ENCODE data around the gene GRPR. TPM values are rescaled to one million over a fixed set of nuclear protein-coding genes. Genes with fewer than 3 reads are reported as not detected.
"Not testable (repeated sequence)": the region's sequence is repeated elsewhere in the genome, so short reads cannot be mapped to it uniquely, and the experiment has no call there.

Gene GRPR
- polyA plus RNA-seq, 1 donor = 0.80 TPM

GRCh38 chrX:16138108-16138427 lies 14.7 kb downstream of the GRPR start:
- no peak for DNase-seq

- DNase-seq = no peak
Measured at GRCh38 chrX:16140448-16140847, 17.1 kb downstream of the GRPR start.

GRCh38 chrX:16140983-16141382 lies 17.6 kb downstream of the GRPR start:
- no peak for DNase-seq

GRCh38 chrX:16141422-16142245 lies 18.3 kb downstream of the GRPR start:
- no peak for DNase-seq

- no peak for DNase-seq
Measured at GRCh38 chrX:16142246-16142558, 18.8 kb downstream of the GRPR start.

- DNase-seq = no peak
Measured at GRCh38 chrX:16143968-16144367, 20.6 kb downstream of the GRPR start.

GRCh38 chrX:16144420-16144819 lies 21.1 kb downstream of the GRPR start:
- no peak for DNase-seq

GRCh38 chrX:16145093-16145492 lies 21.7 kb downstream of the GRPR start:
- DNase-seq = not testable (repeated sequence)

GRCh38 chrX:16145656-16146055 lies 22.3 kb downstream of the GRPR start:
- DNase-seq = no peak

- no peak for DNase-seq
Measured at GRCh38 chrX:16148896-16149295, 25.5 kb downstream of the GRPR start.

- DNase-seq = no peak
Measured at GRCh38 chrX:16155581-16156096, 32.3 kb downstream of the GRPR start.

GRCh38 chrX:16156692-16157331 lies 33.4 kb downstream of the GRPR start:
- no peak for DNase-seq

- no peak for DNase-seq
Measured at GRCh38 chrX:16160729-16161128, 37.4 kb downstream of the GRPR start.

GRCh38 chrX:16161173-16161572 lies 37.8 kb downstream of the GRPR start:
- not testable (repeated sequence) for DNase-seq

- no peak for DNase-seq
Measured at GRCh38 chrX:16162391-16162790, 39.0 kb downstream of the GRPR start.

GRCh38 chrX:16164748-16165147 lies 41.4 kb downstream of the GRPR start:
- no peak for DNase-seq

- no peak for DNase-seq
Measured at GRCh38 chrX:16167181-16167580, 43.8 kb downstream of the GRPR start, which contains the start of gene MAGEB17. Gene MAGEB17 (plus strand): TSS chrX:16167481. CDS start chrX:16170383, 2,902 bp downstream.

GRCh38 chrX:16171039-16171438 lies 47.7 kb downstream of the GRPR start:
- no peak for DNase-seq

GRCh38 chrX:16171944-16172343 lies 48.6 kb downstream of the GRPR start:
- no peak for DNase-seq

- DNase-seq = no peak
Measured at GRCh38 chrX:16172391-16172790, 49.0 kb downstream of the GRPR start.

- no peak for DNase-seq
Measured at GRCh38 chrX:16175329-16176061, 52.1 kb downstream of the GRPR start.

- DNase-seq = no peak
Measured at GRCh38 chrX:16177260-16177659, 53.9 kb downstream of the GRPR start.

- not testable (repeated sequence) for DNase-seq
Measured at GRCh38 chrX:16183843-16184242, 60.5 kb downstream of the GRPR start.

Measured in hindlimb muscle (tissue), 1 donor.